GM18861 (cell line): ENCODE data around the gene MKLN1.
"Not testable (repeated sequence)": the region's sequence is repeated elsewhere in the genome, so short reads cannot be mapped to it uniquely, and the experiment has no call there.

Experiments used
- ATAC-seq: cut with Tn5 transposase; IDR thresholded peaks from one replicate; pipeline ENCODE4 v1.9.1; 2021; ENCODE audit not compliant: unreplicated experiment

MKLN1 gene

DNA sequence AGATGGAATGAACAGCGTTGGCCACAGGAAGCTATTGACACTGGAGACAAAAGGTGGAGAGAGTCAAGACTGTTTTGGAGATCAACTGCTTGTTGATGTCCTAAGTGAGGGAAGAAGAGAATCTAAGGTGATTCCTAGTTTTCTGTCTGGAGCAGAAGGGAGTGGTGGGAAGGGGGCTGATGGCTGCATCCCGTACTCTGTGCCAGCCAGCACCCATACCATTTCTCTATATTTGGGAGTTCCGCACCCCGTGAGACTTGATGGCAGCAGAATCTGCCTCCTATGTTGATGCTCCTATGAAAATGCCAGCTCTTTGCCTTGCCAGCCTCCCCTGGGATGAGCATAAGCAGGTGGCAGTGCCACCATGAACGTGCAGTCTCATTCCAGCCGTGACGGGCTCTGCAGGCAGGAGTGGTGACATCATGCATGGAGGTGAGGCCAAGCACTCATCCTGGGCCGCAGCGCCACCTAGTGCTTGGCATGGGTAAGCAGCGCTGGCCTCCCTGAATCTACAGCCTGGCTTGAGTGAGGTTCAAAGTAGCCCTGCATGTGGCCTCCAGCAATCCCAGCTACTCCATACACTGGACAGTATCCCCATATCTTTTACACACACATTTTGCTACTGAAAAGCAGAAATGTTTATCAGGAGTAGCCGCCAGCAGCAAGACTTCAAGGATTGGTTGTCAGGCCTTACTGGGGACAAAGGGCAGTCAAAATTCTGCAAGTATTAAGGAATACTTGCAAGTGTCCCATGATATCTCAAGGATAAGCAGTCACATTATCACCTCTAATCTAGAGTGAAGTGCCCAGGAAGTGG lies 185.8 kb downstream of the MKLN1 start:
- peak; percentile 91 for ATAC-seq

DNA sequence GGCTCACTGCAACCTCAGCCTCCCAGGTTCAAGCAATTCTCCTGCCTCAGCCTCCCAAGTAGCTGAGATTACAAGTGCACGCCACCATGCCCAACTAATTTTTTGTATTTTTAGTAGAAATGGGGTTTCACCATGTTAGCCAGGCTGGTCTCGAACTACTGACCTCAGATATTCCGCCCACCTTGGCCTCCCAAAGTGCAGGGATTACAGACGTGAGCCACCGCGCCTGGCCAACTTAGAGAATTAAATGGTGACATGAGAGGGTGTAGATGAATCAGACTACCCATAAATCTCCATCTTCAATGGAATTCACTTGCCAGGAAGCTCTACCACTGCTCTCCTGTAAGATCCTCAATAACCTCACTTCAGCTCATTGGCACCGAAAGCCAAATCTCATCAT lies 187.8 kb downstream of the MKLN1 start:
- not testable (repeated sequence) for ATAC-seq

DNA sequence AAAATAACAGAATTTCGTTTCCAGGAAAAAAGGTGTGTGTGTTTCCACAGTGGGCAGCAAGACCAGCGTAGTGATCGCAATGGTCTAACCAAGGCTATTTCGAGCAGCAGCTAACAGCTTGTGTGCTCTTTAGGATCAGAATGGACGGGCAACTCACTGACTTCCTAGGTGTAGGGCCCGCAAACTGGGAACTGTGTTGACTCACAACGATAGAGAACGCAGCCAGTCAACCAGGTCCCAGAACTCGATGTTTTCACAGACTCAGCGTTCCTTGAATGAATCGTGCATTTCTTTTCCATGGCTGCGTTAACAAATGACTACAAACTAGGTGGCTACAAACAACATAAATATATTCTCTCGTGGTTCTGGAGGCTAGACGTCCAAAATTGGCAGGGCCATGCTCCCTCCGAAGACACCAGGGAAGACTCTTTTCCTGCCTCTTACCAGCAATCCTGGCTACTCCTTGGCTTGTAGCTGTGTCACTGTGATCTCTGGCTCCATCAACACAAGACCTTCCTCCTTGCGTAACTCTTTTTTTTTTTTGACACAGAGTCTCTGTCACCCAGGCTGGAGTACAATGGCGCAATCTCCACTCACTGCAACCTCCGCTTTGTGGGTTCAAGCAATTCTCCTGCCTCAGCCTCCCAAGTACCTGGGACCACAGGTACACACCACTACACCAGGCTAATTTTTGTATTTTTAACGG lies 189.7 kb downstream of the MKLN1 start:
- no peak for ATAC-seq

DNA sequence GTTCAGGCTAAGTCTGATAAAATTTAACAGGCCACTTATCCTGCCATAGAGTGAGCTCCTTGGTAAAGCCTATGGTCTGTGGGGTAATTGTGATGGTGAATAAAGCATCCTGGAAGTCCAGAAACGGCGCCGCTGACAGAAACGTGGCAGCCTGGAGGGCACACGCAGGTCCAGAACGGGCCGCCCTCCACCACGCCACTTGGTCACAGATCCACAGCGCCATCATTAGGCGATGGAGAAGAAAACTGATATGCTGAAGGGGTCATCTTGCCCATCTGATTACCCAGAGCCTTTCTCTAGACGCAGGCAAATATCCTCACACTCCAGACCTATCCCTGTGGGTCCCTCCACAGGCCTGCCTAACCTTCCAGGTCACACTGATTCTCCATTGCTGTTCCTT lies 190.9 kb downstream of the MKLN1 start:
- ATAC-seq = no peak

GRCh38 chr7:131521651-131522163 lies 194.0 kb downstream of the MKLN1 start:
- no peak for ATAC-seq

GRCh38 chr7:131522325-131522930 lies 194.8 kb downstream of the MKLN1 start:
- ATAC-seq = no peak

DNA sequence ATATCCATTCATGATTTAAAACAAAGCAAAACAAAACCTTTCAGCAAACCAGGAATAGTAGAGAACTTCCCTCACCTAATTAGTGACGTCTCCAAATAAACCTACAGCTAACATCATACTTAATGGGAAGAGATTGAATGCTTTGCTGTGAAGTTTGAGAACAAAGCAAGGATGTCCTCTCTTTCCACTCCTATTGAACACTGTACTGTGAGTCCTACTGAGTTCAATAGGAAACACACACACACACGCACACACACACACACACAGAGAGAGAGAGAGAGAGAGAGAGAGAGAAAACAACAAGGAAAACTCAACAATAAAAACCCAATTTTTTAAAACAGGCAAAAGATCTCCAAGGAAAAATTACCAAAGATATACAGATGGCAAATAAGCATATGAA lies 196.4 kb downstream of the MKLN1 start:
- no peak for ATAC-seq

DNA sequence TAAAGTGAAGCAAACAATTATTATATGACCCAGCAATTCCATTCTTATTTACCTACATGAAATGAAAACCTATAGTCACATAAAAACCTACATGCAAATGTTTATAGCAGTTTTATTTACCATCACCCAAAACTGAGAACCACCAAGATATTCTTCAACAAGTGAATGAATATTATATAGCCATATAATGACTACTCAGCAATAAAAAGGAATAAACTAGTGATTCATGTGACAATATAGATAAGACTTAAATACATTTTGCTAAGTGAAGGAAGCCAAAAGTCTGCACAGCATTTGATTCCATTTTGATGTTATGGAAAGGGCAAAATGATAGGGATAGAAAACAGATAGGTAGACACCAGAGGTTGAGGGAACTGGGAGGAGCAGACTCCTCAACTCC lies 197.0 kb downstream of the MKLN1 start:
- ATAC-seq = no peak

DNA sequence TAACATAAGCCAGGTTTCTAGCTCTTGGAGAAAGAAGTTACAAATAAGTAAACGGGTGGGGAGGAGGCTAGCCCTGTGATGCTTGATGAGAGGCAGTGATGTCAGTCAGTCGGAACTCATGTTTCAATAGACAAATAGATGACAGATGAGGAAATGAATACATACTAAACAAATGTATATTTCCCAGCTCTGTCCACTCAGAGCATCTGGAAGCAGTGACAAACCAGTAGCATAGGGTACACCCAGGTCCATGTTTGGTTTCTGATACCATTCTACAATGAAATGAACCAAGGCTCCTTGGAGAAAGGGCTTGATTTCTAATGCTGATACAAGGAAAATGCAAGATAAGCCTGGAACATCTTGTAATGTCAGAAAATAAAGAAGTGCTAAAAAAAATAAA lies 198.1 kb downstream of the MKLN1 start:
- ATAC-seq = no peak

DNA sequence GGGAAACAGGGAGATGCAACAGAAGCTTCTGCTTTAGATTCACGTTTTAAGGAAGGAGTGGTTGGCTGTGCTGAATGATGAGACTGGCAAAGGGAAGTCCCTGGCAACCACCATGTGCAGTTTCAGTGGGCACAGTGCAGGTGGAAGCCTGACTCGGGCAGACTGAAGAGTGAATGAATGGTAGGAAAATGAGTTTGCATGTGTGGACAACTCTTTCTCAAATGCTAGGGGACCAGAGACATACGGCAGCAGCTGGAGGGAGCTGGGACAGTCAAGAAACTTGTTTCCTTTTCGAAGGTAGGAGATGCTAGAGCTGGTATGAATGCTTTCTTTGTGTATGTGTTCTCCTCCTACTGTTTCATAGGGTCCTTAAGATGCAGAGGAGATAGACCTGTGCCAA lies 199.8 kb downstream of the MKLN1 start:
- no peak for ATAC-seq

DNA sequence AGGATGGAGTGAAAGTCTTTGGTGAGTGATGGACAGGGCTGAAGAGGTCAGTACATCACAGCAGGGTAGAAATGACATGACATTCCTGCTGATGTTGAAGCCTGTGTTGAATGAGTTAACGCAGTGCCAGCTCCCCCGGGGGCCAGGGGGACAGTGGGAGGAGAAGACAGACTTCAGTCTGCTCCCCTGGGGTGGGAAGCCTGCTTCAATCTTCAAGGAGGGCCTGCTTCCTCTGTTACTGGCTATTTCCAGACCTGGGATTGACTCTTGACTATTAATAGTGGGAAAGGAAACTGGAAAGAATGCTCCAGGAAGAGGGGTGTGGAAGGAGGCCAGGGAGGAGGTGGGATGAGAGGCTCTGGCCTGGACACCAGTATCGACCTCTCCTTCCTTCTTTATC lies 201.5 kb downstream of the MKLN1 start:
- no peak for ATAC-seq

- no peak for ATAC-seq
Measured at GRCh38 chr7:131529617-131530016, 201.9 kb downstream of the MKLN1 start.

GRCh38 chr7:131530137-131530536 lies 202.5 kb downstream of the MKLN1 start:
- no peak for ATAC-seq

DNA sequence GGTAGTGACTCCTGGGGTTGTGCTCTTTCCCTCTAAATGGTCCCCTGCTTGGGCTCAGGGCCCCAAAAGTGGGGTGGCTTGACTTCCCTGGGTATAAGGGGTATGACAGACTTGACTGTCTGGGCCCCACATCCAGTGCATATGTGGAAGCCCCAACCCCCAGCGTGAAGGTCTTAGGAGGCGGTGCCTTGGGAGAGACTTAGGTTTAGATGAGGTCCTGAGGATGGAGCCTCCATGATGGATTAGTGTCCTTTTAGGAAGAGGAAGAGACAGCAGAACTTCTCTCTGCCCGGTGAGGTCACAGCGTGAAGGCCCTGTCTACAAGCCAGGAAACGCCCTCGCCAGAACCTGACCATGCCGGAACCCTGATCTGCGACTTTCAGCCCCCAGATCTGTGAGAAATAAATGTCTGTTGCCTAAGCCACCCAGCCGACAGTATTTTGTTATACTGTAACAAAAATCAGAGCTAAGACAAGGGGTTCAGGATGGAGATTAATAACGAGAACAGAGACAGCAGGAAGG lies 205.0 kb downstream of the MKLN1 start:
- ATAC-seq = no peak

- ATAC-seq = no peak
Measured at GRCh38 chr7:131533151-131533559, 205.5 kb downstream of the MKLN1 start.

DNA sequence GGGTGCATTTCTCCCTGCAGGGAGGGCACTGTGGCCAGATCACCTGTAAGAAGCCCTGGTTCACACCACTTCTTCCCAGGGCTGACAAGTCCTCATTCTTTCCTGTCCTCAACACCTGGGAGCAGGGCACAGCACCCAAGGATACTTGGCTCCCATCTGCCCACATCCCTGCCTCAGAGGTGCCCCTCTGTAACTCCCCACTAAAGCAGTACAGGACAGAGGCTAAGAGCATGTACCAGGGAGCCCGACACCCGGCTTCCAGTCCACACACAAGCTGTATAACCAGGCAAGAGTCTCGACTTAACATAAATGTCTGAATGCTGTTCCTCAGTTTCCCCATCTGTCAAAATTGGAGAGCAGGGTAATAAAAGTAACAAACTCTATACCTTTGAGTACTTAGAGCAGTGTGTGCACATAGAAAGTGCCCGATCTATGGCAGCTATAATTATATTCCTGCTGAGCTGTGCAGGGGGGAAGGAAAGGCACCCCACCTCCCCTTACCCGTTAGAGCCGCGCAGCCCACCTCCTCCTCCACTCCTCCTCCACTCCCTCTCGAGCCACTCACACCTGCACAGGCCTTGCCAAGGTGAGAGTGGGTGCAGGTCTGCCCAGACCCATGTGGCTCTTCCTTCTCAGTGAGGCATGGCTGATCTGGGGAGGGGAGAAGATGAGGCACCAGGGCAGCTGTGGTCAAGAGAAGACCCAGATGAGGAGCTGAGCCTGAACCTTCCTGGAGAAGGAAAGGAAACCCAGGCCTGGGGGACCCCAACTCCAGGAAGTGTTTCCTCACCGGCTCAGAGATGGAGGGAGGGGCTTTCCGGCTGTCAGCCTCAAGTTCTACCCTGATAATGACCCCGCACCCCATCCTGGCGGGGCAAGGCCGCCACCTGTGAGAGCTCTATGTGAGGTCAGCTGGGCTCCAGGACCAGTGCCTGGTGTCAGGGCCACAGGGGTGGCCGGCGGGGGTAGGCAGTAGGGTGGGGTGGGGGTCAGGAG lies 206.2 kb downstream of the MKLN1 start:
- ATAC-seq = no peak

- no peak for ATAC-seq
Measured at GRCh38 chr7:131536361-131536849, 208.7 kb downstream of the MKLN1 start.

GRCh38 chr7:131537571-131537978 lies 209.9 kb downstream of the MKLN1 start:
- no peak for ATAC-seq

DNA sequence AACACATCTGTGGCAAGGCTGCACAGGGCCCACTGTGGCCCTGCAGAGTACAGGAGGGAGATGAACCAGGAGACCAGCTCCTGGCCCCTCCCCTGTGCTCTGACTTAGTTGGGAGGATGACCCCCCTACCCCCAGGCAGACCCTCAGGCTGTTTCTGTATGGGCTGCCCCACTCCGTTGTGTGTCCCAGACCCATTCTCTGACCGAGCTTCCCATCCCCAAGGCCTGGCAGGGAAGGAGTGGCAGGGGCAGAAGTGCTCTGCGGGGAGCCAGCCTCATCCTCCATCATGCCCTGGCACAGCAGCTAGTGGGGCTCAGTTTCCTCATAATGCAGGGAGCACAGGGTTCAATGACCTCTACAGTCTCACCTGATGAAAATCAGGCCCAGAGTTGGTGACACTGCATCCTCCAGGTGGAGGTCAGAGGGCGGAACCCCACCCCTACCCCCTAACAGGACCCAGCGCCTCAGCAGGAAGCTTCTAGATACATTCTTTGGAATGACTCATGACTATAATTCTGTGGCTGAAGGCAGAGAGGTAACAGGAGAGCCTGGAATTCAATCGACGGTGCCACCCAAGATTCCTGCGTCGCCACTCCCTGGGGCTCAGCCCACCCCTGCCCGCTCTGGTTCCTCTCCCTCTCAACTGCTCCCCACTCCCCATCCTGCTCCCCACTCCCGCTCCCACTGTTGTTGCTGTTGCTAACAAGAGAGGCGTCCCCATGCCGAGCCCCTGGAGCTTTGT lies 210.6 kb downstream of the MKLN1 start:
- ATAC-seq = no peak

GRCh38 chr7:131538813-131539179 lies 211.1 kb downstream of the MKLN1 start:
- ATAC-seq = no peak
